Endothelial cell of umbilical vein (primary cell): ENCODE data around the gene SURF6. TPM values are rescaled to one million over a fixed set of nuclear protein-coding genes. Genes with fewer than 3 reads are reported as not detected.

Source experiments
- BruUV-seq: library from RNA; stranded (reverse); fragments of 400-500 nt; replicated peaks from 2 replicates; lab custom pipeline; 2021; lab: Mats Ljungman, UMichigan
- CTCF ChIA-PET: fragments of 300-600, 350-600 bp; sonication (Branson Sonifier 250); formaldehyde crosslinking; loops from one replicate; lab custom pipeline; 2021; ENCODE audit warnings: antibody characterized with exemption, inconsistent platforms; lab: Charles Lee
- POLR2A ChIA-PET: fragments of 300-600, 350-600 bp; sonication (Branson Sonifier 250); formaldehyde crosslinking; loops from one replicate; lab custom pipeline; 2021; ENCODE audit warnings: antibody characterized with exemption, inconsistent platforms; lab: Charles Lee
- DNase-seq: peaks from one replicate; pipeline ENCODE4 v3.0.0-alpha.2; 2011; ENCODE audit warnings: low read depth, low spot score
- FAIRE-seq: peaks from 2 replicates; lab custom pipeline; 2011; peaks lifted over from hg19 to GRCh38; lab: Jason Lieb, UNC
- H2AFZ ChIP-seq: 2 replicates; pipeline ENCODE4 v1.6.0; 2012; ENCODE audit warnings: low read depth, low read length, control low read depth, inconsistent platforms
- H3K27ac ChIP-seq: 2 replicates; pipeline ENCODE4 v1.5.1; 2011; ENCODE audit warnings: low read depth, mild to moderate bottlenecking, control low read depth, low read length, moderate library complexity; ENCODE audit not compliant: insufficient read depth
- H3K27me3 ChIP-seq, 2 experiments: 2 replicates each; pipeline versions ENCODE4 v1.6.0 to v1.6.1; 2011; ENCODE audit warnings: low read length in 2 of 2, mixed read lengths in 1 of 2; ENCODE audit not compliant: control insufficient read depth in 2 of 2, insufficient read depth in 2 of 2
- H3K36me3 ChIP-seq, 2 experiments: 2 replicates in 1 of 2; 3 replicates in 1 of 2; pipeline ENCODE4 v1.5.1; 2011; ENCODE audit warnings: low read length in 2 of 2, mild to moderate bottlenecking in 1 of 2, moderate library complexity in 1 of 2; ENCODE audit not compliant: control insufficient read depth in 2 of 2, insufficient read depth in 2 of 2; ENCODE audit errors: extremely low read depth in 1 of 2
- H3K4me1 ChIP-seq: 3 replicates; pipeline ENCODE4 v1.5.1; 2011; ENCODE audit warnings: mild to moderate bottlenecking, low read length; ENCODE audit not compliant: control insufficient read depth, insufficient read depth; ENCODE audit errors: extremely low read depth
- H3K4me2 ChIP-seq: 2 replicates; pipeline ENCODE4 v1.6.1; 2011; ENCODE audit warnings: low read length, control low read depth, mixed read lengths; ENCODE audit not compliant: insufficient read depth
- H3K4me3 ChIP-seq, 3 experiments: fragments of 200-600 bp in 1 of 3; sonication (generic), shearing (Covaris generic) in 1 of 3; replicated peaks in 1 of 3; 2 replicates each; pipeline ENCODE4 v1.5.1; 2011 to 2016; ENCODE audit warnings: control low read depth in 3 of 3, low read length in 3 of 3, mild to moderate bottlenecking in 2 of 3, inconsistent platforms in 1 of 3, low read depth in 1 of 3, moderate library complexity in 1 of 3; ENCODE audit not compliant: insufficient read depth in 1 of 3
- H3K79me2 ChIP-seq: 2 replicates; pipeline ENCODE4 v1.6.0; 2012; ENCODE audit warnings: low read length, inconsistent platforms; ENCODE audit not compliant: control insufficient read depth, insufficient read depth
- H3K9ac ChIP-seq: replicated peaks from 2 replicates; pipeline ENCODE3; 2011; ENCODE audit warnings: low read length, control low read depth; ENCODE audit not compliant: insufficient read depth; ENCODE audit errors: extremely low read depth
- H3K9me1 ChIP-seq: replicated peaks from 3 replicates; pipeline ENCODE4 v1.6.0; 2011; ENCODE audit warnings: mild to moderate bottlenecking, low read length; ENCODE audit not compliant: control insufficient read depth, insufficient read depth; ENCODE audit errors: extremely low read depth
- H3K9me3 ChIP-seq: replicated peaks from 2 replicates; pipeline ENCODE4 v1.5.1; 2012; ENCODE audit warnings: low read length, inconsistent platforms; ENCODE audit not compliant: control insufficient read depth, insufficient read depth
- H4K20me1 ChIP-seq: replicated peaks from 2 replicates; pipeline ENCODE3; 2011; ENCODE audit warnings: mild to moderate bottlenecking, low read length; ENCODE audit not compliant: control insufficient read depth, insufficient read depth; ENCODE audit errors: extremely low read depth
- FOS ChIP-seq: IDR thresholded peaks from 2 replicates; pipeline ENCODE4 v1.6.1; 2011; ENCODE audit warnings: mild to moderate bottlenecking, low read length, moderate library complexity, borderline replicate concordance; ENCODE audit not compliant: insufficient read depth
- GATA2 ChIP-seq: IDR thresholded peaks from 2 replicates; pipeline ENCODE4 v1.7.0; 2011; ENCODE audit warnings: low read depth, mild to moderate bottlenecking, moderate library complexity, mixed read lengths, low read length; ENCODE audit not compliant: insufficient read length, insufficient read depth
- JUN ChIP-seq: IDR thresholded peaks from 2 replicates; pipeline ENCODE4 v1.6.1; 2011; ENCODE audit warnings: borderline replicate concordance, low read depth; ENCODE audit not compliant: insufficient read length, insufficient read depth
- MYC ChIP-seq: IDR thresholded peaks from one replicate; pipeline ENCODE4 v1.6.1; 2011; ENCODE audit warnings: mild to moderate bottlenecking, low read depth, low read length
- POLR2A ChIP-seq: IDR thresholded peaks from 2 replicates; pipeline ENCODE4 v1.6.1; 2012; ENCODE audit warnings: low read depth, mild to moderate bottlenecking, control low read depth, low read length
- dilution Hi-C: fragments of 300-500 bp; cut with MboI; formaldehyde crosslinking; loops from one replicate; pipeline ENCODE4 v1.15.0; 2019; ENCODE audit warnings: low sequenced_read_pairs; ENCODE audit not compliant: extremely low pct_ligation_motif_present
- intact Hi-C: fragments of 100-400 bp; cut with micrococcal nuclease; formaldehyde crosslinking; loops from one replicate; pipeline ENCODE4 v1.10.0; 2022
- polyA plus RNA-seq, 4 experiments: library from polyadenylated mRNA; depleted of rRNA in 3 of 4; stranded (reverse) in 3 of 4; unstranded in 1 of 4; fragments of >200 nt; gene quantifications; 2 replicates each; pipeline versions ENCODE4 v1.2.1 to v1.2.3, GENCODE V29; 2011 to 2012; ENCODE audit warnings: missing spikeins in 1 of 4
- total RNA-seq: library from RNA; stranded (reverse); gene quantifications from 2 replicates; pipeline ENCODE4 v1.2.3, GENCODE V29; 2021
- TF ChIP-seq, protein P1 (sequence below): IDR thresholded peaks from 2 replicates; pipeline ENCODE4 v1.6.1; 2011; ENCODE audit not compliant: insufficient read depth, insufficient read length
- TF ChIP-seq, protein P2 (sequence below), 2 donors: IDR thresholded peaks; 1 replicate in 1 of 2; 2 replicates in 1 of 2; pipeline ENCODE4 v1.5.1; 2011; ENCODE audit warnings: low read length in 2 of 2, mild to moderate bottlenecking in 2 of 2, moderate library complexity in 2 of 2, control low read depth in 1 of 2, inconsistent platforms in 1 of 2, low read depth in 1 of 2; ENCODE audit not compliant: insufficient read depth in 1 of 2; ENCODE audit errors: extremely low read depth in 1 of 2

SURF6 gene
- total and polyA plus RNA-seq, 2 donors (not counting 3 experiments of a cell fraction or from before 2014, with no cell fraction given), result 4.9 to 16.0 TPM

DNA sequence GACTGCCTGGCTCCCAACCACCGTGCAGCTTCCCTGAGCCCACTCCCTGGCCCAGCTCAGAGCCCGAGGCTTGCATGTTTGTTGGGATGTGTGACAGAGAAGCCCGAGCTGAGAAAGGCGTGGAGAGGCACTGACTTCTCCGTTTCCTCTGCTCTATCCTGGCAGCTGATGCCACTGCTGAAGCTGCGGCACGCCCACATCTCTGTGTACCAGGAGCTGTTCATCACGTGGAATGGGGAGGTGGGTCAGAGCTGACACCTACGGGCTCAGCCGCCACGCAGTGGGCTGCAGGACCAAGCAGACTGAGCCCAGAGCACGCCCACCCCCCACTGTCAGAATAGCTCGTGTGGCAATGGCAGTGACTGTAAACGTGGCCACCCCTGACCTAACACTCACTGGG, 49.5 kb upstream of the SURF6 start:
- CTCF ChIA-PET, result no interaction called here
- TF ChIP-seq JUN (no peak), POLR2A (no peak), MYC (no peak), GATA2 (no peak), FOS (no peak)
- TF ChIP-seq, protein P1, sequence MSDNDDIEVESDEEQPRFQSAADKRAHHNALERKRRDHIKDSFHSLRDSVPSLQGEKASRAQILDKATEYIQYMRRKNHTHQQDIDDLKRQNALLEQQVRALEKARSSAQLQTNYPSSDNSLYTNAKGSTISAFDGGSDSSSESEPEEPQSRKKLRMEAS, result no peak
- TF ChIP-seq, protein P2, sequence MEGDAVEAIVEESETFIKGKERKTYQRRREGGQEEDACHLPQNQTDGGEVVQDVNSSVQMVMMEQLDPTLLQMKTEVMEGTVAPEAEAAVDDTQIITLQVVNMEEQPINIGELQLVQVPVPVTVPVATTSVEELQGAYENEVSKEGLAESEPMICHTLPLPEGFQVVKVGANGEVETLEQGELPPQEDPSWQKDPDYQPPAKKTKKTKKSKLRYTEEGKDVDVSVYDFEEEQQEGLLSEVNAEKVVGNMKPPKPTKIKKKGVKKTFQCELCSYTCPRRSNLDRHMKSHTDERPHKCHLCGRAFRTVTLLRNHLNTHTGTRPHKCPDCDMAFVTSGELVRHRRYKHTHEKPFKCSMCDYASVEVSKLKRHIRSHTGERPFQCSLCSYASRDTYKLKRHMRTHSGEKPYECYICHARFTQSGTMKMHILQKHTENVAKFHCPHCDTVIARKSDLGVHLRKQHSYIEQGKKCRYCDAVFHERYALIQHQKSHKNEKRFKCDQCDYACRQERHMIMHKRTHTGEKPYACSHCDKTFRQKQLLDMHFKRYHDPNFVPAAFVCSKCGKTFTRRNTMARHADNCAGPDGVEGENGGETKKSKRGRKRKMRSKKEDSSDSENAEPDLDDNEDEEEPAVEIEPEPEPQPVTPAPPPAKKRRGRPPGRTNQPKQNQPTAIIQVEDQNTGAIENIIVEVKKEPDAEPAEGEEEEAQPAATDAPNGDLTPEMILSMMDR (IDR thresholded peaks at IDR 0.05; ENCODE audit: extremely low read depth in 1 of 2, insufficient read depth in 1 of 2, low read depth in 1 of 2, low read length in 2 of 2), result no peak

More for the DNA sequence above, 49.5 kb upstream of the SURF6 start:
- intact Hi-C loops (no loop called here), dilution Hi-C loops (no loop called here)
- no peaks in the 10 kb centered on the region for H3K9me3 ChIP-seq
- H3K9me1 ChIP-seq, result no peaks in the 10 kb centered on the region
- H3K9ac ChIP-seq, result no peak overlapping the region
- H3K36me3 ChIP-seq, result no peaks in the 10 kb centered on the region
- H3K4me2 ChIP-seq, result no peak overlapping the region
- H3K27ac ChIP-seq, result no peak overlapping the region
- DNase-seq (no peak), FAIRE-seq (no peak)
- no peaks in the 10 kb centered on the region for H3K4me1 ChIP-seq
- BruUV-seq, result no TSS peak
- H3K4me3 ChIP-seq, result no peak overlapping the region
- POLR2A ChIA-PET, result no interaction called here
- H4K20me1 ChIP-seq, result no peaks in the 10 kb centered on the region
- H2AFZ ChIP-seq, result no peak overlapping the region
- no peaks in the 10 kb centered on the region for H3K79me2 ChIP-seq
- H3K27me3 ChIP-seq, result no peaks in the 10 kb centered on the region
